ENCODE data around the gene SUPT5H.
"Not testable (repeated sequence)": the region's sequence is repeated elsewhere in the genome, so short reads cannot be mapped to it uniquely, and the experiment has no call there.

The SUPT5H gene

DNA sequence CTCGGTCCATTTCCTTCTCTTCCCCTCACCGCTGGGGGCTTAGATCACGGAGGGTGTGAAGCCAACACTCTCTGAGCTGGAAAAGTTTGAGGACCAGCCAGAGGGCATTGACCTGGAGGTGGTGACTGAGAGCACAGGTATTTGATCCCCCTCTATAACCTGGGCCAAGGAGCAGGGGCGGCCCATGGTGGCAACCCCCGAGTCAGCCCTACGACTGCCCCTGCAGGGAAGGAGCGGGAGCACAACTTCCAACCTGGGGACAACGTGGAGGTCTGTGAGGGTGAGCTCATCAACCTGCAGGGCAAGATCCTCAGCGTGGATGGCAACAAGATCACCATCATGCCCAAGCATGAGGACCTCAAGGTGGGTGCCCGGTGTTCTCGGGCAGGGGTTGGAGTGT lies 23.7 kb downstream of the SUPT5H start:
- DNase-seq, result no peak

- DNase-seq, result no peak
Measured at GRCh38 chr19:39469567-39469966, 24.2 kb downstream of the SUPT5H start.

- DNase-seq, result no peak
Measured at GRCh38 chr19:39470724-39471339, 25.4 kb downstream of the SUPT5H start.

DNA sequence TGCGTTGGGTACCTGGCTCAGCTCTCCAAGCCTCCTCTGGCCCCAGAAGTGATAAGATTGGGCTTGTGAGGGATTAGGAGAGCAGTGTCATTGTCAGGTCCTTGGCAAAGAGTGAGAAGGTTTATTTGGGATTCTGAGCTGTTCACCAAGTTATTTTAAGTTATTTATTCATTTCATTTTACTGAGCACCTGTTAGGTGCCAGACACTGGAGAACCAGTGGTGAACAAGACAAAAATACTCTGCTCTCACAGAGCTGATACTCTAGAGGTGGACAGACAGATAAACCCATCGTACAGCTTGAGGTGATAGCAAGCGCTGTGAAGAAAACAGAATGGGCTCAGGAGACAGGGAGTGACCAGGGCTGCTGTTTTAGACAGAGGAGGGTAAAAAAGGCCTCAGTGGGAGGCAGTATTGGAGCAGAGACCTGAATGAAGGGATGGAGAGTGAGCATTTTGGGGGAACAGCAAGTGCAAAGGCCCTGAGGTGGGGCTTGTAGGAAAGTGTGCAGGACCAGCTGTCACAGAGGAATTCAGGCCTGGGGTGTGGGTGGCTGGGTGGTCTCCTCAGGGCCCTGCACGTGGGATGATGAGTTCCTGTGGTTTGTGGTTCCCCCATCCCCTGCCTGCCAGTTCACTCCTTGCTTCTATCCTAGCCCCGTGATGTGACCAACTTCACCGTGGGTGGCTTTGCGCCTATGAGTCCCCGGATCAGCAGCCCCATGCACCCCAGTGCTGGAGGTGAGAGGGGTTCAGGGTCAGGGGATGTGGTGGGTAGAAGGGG lies 26.6 kb downstream of the SUPT5H start:
- no peak for DNase-seq

GRCh38 chr19:39472746-39473442 lies 27.5 kb downstream of the SUPT5H start:
- DNase-seq, result no peak

DNA sequence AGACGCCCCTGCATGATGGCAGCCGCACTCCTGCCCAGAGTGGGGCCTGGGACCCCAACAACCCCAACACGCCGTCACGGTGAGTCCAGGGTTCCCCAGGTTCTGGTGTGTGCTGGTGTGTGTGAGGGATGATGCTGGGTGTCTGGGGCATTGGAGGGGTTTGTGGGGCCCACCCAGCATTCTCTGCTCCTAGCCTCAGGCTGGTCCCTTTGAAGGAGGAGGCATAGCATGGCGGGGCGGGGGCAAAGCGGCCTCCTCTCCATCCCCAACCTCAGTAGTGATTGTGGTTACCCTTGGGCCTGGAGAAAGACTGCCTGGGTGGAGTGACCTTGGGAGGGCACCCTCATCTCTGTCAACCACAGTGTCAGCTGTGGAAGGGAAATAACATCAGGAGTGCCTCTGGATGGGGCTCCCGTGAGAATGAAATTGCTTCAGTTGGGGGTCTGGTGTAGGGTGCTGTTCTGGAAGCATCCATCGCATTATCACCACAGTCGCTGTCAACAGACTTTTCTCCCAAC lies 28.1 kb downstream of the SUPT5H start:
- no peak for DNase-seq

- DNase-seq, result peak; percentile 64
Measured at GRCh38 chr19:39474139-39474620, 28.8 kb downstream of the SUPT5H start.

DNA sequence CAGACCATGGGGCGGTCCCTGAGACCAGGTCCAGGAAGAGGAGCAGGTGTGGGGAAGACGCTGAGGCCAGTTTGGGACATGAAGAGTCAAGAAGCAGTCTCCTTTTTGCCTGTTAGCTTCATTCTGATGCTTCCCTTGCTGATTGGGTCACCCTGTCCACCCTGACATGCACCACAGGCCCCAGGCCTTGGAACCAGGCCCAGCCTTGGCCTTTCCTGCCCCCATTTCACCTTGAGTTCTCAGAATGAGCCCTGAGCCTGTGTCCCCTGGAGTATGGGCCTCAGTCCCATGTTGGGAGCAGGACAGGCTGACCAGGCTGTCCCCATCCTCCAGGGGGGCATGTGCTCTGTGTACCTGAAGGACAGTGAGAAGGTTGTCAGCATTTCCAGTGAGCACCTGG lies 30.4 kb downstream of the SUPT5H start:
- no peak for DNase-seq

GRCh38 chr19:39479319-39479801 lies 34.0 kb downstream of the SUPT5H start:
- DNase-seq, result not testable (repeated sequence)

- DNase-seq, result peak; percentile 32
Measured at GRCh38 chr19:39479916-39480315, 34.5 kb downstream of the SUPT5H start.

DNA sequence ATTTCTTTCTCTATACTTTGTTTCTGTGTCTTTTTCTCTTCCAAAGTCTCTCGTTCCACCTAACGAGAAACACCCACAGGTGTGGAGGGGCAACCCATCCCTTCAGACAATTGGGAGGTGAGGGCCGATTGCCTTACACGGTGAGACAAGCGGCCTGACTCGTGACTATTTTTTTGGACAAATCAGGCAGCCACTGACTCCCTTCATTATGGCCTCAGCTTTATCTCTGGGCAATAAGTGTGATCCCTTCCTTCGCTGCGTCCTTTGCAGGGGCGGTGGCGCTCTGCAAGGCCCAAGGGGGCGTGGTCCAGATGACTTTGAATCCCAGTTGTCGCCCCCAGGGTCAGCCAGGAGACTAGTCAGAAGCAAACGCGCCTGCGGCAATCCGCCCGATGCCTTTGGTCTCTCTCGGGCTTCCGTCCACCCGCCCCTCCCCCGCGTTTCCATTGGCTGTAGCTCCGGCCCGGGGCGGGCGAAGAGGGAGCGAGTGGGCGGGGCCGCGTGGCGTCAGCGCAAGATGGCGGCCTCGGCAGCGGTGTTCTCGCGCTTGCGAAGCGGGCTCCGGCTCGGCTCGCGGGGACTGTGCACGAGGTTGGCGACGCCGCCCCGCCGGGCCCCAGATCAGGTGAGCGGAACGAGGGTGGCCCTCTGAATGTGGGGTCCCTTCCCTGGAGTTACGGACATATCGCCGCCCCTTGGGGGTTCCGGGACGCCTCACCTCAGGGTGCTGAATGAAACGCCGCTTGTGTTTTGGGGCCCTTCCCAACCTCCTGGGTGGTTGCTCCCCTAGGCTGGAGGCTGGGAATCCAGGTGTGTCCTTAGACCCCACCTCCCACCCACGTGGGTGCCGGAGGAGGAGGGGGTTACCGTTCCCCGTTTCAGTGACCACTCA lies 35.2 kb downstream of the SUPT5H start, which contains the start of gene TIMM50:
Gene TIMM50 (plus strand): TSS at position 502 of the 892 bp plus-strand sequence. CDS start 16 bp downstream, at position 518.
- DNase-seq, result peak; percentile 99

- DNase-seq, result peak; percentile 31
Measured at GRCh38 chr19:39481229-39481545, 35.8 kb downstream of the SUPT5H start.

DNA sequence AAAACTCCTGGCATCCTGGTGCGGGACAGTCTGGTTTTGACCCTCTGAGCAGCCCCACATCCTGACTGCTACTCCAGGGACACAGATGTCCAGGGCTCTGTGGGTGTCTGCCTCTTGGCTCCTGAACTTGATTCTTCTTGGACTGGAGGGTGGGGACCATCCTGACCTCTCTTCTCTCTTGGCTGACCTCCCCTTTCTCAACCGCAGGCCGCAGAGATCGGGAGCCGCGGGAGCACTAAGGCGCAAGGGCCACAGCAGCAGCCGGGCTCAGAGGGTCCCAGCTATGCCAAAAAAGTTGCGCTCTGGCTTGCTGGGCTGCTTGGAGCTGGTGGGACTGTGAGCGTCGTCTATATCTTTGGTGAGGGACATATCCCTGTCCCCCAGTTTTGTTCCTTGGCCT lies 36.3 kb downstream of the SUPT5H start:
- DNase-seq, result no peak

- no peak for DNase-seq
Measured at GRCh38 chr19:39483141-39483540, 37.8 kb downstream of the SUPT5H start.

GRCh38 chr19:39489756-39490155 lies 44.4 kb downstream of the SUPT5H start:
- DNase-seq, result no peak

GRCh38 chr19:39492225-39492624 lies 46.8 kb downstream of the SUPT5H start:
- no peak for DNase-seq

DNA sequence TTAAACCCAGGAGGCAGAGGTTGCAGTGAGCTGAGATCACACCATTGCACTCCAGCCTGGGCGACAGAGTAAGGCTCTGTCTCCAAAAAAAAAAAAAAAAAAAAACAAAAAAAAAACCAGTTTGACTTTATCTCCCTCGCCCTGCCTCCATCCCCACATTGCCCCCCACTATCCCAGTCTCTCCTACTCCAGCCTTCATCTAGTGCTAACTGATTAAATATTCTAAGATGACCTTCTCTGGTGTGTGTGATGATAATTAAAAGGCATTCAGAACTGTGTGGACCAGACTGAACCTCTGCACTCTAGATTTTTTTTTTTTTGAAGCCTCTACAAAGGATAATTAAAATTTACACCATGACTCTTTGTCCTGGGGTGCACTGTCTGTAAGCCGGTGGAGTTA lies 47.4 kb downstream of the SUPT5H start:
- DNase-seq, result no peak

GRCh38 chr19:39494661-39495060 lies 49.3 kb downstream of the SUPT5H start:
- no peak for DNase-seq

DNA sequence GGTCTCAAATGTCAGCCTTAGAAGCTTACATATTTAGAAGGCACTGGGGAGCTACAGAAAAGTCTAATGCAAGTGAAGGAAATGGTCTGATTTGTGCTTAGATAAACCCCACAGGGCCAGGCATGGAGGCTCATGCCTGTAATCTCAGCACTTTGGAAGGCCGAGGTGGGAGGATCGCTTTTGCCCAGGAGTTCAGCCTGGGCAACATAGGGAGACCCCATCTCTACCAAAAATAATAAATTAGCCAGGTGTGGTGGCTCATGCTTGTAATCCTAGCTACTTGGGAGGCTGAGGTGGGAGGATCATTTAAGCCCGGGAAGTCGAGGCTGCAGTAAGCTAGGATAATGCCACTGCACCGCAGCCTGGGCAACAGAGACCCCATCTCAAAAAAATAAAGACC lies 50.7 kb downstream of the SUPT5H start:
- no peak for DNase-seq

DNA sequence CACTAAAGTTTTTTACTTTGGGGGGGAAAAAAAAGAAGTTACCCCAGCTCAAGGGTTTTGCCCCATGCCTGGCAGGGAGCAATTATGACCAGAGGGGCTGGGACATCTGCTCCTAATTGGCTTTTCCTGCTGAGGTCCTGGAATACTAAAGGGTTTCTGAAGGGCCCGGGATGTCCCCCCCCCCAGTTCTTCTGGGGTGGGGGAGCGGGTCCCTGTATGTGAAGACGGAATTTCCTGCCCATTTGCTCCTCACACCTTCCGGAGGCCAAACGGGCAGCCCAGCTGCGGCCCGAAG lies 52.3 kb downstream of the SUPT5H start:
- DNase-seq, result no peak

- DNase-seq, result peak; percentile 44
Measured at GRCh38 chr19:39497996-39498797, 52.8 kb downstream of the SUPT5H start.
